NCI-H446 treated with DMSO at 0.1 percent for 48 hours (cell line): ENCODE results near the gene HNRNPH2.

Source experiments
- DNase-seq: peaks from one replicate; lab custom pipeline; 2025; lab: John Stamatoyannopoulos, UW

The HNRNPH2 gene

DNA sequence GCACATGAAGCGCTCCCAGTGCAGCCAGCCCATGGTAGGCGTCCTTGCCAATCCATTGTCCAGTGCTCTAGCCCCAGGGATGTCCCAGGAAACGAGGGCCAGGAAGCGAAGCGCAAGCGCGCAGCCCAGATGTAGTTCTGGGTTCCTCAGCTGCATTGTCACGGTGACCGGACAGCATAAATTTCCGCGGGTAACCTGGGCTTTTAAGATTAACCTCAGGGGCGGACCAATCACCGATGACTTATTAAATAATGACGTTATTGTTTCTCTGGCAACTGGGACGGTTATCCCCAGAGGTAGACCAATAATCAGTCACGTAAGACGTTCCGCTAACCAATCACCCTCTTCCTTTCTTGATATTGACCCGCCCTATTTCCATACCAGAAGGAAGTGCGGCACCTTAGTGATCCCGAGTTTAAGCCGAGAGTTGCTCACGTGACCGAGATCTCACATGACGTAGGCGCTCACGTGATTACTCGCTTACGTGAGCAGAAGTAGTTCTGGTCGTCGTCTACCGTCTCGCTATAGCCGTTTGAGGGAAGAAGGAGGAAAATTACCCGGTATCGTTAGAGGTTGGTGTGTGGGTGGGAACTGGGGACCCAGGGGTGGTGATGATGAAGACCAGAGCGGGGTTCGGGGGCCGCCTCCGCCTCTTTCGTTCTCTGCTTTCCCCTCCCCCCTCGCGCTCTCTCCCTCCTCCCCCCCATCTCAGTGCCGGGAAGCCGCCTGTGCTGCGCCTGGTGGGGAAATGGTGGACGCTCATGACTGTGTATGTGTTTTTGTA is at the start of gene HNRNPH2, which contains the start of gene GLA:
TSS of gene HNRNPH2 (plus strand) at position 475 of the 784 bp plus-strand sequence. CDS start 3,767 bp downstream, outside the sequence.
TSS of gene GLA (minus strand) at position 178 of the 784 bp plus-strand sequence. CDS start at position 156, 22 bp downstream.
- peak; percentile 96 for DNase-seq

DNA sequence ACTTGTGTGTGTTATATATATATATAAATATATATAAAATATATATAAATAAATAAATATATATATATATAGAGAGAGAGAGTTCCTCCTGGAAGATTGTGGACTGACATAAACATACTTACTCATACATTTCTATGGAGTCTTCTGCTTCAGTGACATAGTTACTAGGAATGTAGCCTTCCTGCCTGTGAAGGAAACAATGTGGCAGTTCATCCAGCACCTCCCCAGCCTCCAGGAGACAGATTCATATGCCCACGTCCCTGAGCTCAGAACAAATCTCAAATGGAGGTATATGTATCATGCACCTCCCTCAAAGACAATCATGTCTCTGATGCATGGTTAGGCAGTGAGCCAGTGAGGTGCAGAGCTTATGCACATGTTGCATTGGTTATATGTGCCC is 48.1 kb upstream of the HNRNPH2 start:
- DNase-seq = no peak

DNA sequence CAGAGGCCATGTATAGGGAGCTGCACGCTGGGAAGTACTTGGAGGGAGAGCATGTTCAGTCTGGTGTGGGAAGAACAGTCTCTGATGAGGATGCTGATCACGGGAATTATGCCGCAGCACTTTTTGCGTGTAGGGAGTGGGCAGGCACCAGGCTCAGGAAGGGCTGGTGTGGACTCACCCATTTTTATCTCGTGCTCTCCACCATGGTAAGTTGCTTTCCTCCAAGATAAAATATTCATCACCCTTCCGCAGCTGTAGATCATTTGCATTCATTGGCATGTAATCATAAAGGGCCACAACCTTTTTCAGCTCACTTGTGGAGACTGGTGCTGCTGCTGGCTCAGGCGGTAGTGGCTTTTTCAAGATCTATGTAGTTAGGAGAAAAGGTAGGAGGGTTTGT is 47.6 kb upstream of the HNRNPH2 start:
- DNase-seq = no peak

- DNase-seq = no peak
Measured at GRCh38 chrX:101362116-101362515, 45.9 kb upstream of the HNRNPH2 start.

DNA sequence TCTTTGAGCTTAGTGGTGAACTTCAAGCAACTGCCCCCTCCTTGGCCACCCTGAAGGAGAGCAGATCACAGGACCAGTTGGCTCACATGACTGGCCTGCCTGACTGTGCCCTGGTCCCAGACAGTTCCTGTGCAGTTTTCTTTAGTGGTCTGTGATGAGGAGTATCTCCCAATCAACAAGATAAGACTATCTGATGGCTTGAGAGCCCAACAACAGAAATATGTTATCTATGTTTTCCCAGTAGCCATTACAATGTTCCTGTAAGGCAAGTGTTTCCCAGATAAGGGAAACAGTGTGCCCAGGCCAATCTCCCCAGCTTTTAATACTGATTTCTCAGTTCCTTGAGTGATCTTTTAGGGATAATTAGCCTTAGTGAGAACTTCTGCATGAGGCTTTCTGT is 45.3 kb upstream of the HNRNPH2 start:
- DNase-seq = no peak

- DNase-seq = no peak
Measured at GRCh38 chrX:101365301-101365795, 42.7 kb upstream of the HNRNPH2 start.

DNA sequence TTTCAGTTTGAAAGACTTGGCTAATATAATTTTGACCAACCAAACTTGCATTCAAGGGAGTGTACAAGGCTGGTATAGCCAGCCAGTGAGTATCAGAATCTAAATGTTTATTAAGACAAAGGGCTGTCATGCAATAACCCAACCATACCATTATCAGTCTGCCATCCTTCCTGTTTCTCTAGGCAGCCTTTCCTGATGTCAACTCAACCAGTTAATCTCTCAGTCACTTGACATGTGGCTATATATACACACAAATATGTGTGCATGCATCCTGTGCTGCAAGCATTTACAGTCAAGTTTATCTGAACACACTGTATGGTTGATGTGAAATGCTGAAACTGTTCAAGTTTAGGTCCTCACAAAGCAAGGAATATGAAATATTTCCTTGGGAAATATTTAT is 39.2 kb upstream of the HNRNPH2 start:
- DNase-seq = no peak

GRCh38 chrX:101369687-101370086 is 38.3 kb upstream of the HNRNPH2 start:
- no peak for DNase-seq

- no peak for DNase-seq
Measured at GRCh38 chrX:101370888-101371504, 37.0 kb upstream of the HNRNPH2 start.

GRCh38 chrX:101377547-101377946 is 30.5 kb upstream of the HNRNPH2 start:
- no peak for DNase-seq

- DNase-seq = no peak
Measured at GRCh38 chrX:101383679-101384205, 24.3 kb upstream of the HNRNPH2 start.

DNA sequence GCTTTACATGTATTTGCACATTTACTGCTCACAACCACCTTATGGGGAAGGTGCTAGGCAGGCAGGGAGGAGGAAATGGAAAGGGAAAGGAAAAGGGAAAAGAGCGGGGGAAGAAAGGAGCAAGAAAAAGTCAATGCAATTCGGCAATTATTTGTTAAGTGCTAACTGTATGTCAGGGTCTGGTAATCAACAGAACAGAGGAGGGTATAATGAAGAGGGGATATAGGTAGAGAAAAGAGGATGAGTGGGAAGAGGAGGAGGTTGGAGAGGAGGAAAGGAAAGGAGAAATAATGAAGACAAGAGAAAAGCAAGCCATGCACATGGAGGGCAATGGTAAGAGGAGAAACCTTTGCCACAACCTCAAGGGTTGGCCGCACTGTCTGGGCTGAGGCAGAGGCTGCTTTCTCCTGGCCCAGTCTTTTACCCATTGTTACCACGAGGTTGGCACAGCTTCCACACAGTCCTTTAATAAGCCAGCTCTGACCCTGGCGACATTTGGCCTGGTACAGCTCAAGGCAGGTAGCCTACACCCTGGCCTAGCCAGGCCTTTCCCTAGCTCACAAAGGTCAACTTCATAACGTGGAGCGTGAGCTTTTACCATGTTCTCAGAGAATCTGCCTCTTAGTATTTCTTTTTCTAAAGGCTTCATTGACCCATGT is 22.9 kb upstream of the HNRNPH2 start:
- no peak for DNase-seq

- no peak for DNase-seq
Measured at GRCh38 chrX:101385795-101386541, 22.1 kb upstream of the HNRNPH2 start, which contains the start of gene BTK. Gene BTK (minus strand): TSS chrX:101386191. CDS start chrX:101375284, 10,907 bp downstream.

- no peak for DNase-seq
Measured at GRCh38 chrX:101386542-101386885, 21.5 kb upstream of the HNRNPH2 start.

DNA sequence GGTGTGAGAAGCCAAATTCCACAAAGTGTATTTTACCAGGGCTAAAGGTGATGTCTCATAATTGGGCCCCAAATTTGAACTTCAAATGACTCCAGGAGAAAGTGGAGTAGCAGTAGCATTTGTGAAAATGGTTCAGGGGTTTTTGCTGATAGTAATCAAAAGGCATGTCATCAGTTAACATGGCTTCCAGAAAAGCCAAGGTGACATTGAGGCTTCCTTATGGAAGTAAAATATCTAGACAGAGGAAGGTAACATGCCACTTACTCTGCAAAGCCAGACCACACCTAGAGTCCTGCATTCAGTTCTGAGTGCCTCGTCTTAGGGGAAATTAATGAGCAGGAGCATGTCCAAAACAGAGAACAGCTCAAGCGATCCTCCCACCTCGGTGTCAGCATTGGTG is 19.4 kb upstream of the HNRNPH2 start:
- no peak for DNase-seq

DNA sequence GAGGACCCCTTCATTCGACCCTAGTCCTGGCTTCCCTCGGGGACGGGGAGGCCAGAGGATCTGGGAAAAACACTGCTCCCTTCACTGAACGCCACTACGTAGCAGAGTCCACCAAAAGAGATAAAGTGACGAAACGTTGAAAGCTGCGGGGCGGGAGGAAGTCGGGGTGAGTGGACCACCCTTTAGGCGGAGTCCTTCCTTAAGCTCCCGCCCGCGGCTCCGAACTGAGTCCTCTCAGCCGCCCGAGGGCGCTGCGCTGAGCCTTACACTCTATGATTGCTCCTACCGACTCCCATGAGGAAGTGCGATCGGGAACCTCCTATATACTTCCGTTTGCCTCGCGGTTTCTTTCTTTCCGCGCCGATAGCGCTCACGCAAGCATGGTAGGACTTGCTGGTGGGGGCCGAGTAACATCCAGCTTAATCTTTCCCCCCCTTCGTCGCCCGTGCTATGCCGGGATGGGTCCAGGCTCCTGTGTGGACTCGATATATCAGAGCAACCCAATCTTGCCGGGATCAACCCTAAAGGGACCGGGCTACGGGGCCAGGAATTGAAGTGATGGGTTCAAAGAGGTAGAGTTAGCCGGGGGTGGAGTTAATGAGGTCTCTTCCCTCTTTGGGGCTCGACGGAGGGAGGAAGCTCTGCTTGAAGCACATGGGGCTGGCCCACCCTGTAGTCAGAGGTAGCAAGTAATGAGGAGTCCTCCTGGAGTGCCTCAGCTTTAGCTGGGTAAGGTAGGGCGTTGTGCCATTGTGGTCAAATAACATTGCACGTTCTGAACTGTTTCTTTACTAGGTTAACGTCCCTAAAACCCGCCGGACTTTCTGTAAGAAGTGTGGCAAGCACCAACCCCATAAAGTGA is 17.1 kb upstream of the HNRNPH2 start, which contains the start of gene RPL36A:
TSS of gene RPL36A (plus strand) at position 348 of the 862 bp plus-strand sequence. CDS start at position 381, 33 bp downstream.
- DNase-seq = peak; percentile 81

DNA sequence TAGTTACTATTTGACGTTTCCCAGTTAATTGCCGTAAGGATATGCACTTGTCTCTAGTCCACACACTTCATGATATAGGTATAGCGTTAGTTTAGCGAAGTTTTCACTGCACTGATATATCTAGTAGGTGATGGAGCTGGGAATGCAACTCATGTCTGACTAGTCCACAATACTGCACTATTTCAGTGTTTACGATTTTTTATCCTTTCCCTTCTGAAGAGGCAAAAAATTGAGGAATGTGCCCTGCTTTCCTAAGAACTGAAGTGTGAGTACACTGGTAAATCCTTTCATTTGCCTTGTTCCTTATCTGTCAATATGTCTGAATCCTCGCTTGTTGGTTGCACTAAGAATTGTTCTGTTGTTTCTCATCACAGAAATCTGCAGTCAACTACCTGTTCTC is 16.2 kb upstream of the HNRNPH2 start:
- no peak for DNase-seq

- no peak for DNase-seq
Measured at GRCh38 chrX:101393530-101394305, 14.3 kb upstream of the HNRNPH2 start.

DNA sequence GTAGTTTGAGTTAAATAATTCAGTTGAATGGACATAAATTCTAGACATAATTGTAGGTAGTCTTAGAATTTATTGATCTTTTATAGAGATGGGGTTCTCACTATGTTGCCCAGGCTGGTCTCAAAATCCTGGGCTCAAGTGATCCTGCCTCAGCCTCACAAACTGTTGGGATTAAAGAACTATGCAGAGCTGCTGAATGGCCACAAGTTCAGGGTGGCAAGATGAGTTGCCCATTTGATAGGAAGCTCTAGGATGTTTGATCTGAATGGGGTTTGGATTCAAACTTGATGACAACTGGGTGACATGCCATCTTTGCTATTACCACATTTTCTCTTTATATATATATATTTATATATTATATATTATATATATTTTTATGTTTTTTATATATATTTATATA is 13.7 kb upstream of the HNRNPH2 start:
- no peak for DNase-seq

DNA sequence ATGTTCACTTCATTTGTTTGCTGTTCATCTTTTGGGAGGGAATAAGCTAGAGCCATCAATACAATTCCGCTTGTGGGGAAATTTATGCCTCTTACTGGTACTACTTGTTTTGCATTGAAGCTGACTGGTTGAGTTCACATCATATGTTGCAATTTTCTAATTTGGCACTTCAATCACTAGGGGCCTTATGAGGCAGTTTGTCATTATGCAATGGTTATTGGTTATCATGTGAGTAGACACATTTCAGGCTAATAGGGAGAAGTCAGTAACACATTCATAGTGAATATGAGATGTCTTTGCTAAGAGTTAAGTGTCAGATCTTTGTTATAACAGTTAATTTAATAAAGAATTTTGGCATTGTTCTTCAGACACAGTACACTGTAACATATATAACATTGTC is 12.2 kb upstream of the HNRNPH2 start:
- no peak for DNase-seq
